ENCODE results near the gene PRXL2C.

DNA sequence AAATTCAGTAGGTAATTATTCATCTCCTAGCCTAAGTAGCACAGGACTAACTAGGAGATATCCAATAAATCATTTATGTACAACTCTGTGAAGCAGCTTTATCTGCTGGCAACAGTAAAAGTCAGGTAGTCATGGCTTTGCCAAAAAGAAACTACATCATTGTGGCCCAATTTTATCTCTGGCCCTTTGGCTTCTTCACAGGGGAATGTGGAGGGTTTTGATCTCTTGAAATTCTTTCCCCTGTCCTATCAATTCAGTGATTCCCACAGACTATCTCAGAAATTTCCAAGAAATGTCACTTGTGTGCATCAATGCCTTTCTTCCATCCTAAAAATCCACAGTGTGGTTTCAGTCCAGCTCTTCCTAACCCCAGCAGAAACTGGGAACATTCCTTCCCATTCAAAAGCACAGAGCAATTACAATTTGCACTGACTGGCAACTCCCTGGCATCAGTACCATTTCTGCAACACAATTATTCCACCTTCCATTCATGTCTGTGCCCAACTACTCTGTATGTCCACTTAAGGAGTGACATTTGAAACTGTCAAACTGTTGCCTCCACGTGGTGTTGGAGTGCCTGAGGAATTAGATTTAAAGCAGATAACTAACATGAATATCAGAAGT, 42.0 kb downstream of the PRXL2C start:
- TF ChIP-seq, protein P1, sequence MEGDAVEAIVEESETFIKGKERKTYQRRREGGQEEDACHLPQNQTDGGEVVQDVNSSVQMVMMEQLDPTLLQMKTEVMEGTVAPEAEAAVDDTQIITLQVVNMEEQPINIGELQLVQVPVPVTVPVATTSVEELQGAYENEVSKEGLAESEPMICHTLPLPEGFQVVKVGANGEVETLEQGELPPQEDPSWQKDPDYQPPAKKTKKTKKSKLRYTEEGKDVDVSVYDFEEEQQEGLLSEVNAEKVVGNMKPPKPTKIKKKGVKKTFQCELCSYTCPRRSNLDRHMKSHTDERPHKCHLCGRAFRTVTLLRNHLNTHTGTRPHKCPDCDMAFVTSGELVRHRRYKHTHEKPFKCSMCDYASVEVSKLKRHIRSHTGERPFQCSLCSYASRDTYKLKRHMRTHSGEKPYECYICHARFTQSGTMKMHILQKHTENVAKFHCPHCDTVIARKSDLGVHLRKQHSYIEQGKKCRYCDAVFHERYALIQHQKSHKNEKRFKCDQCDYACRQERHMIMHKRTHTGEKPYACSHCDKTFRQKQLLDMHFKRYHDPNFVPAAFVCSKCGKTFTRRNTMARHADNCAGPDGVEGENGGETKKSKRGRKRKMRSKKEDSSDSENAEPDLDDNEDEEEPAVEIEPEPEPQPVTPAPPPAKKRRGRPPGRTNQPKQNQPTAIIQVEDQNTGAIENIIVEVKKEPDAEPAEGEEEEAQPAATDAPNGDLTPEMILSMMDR (conservative IDR thresholded peaks at IDR 0.05): no peak
- TF ChIP-seq EZH2 (IDR thresholded peaks at IDR 0.05; ENCODE audit: low read depth): no peak
